Measurements from ENCODE around the gene PRPS1L1.

DNA sequence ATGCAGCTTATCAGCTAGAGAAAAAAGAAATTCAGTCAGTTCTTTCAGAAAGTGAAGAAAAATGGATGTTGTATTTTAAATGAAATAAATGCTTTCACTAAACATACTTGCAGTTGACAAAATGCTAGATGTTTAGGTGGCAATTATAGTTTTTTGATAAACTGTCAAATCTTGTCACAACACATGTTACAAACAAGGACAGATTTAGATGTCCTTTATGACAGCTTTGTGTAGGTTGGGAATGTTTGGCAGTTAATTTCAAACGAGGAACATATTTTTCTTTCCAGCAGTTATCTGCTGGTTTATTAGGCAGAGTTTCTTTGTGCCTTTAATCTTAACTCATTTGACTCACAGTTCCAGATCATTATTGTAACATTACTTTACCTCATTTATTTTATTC is 3.1 kb upstream of the PRPS1L1 start:
- no peak for TF ChIP-seq CTCF (IDR thresholded peaks at IDR 0.05)
- TF ChIP-seq POLR2A (IDR thresholded peaks at IDR 0.05) = no peak
